Vagina (tissue), 2 donors: ENCODE measurements around the gene SNX21. TPM values are rescaled to one million over a fixed set of nuclear protein-coding genes. Genes with fewer than 3 reads are reported as not detected.
"Not testable (repeated sequence)": the region's sequence is repeated elsewhere in the genome, so short reads cannot be mapped to it uniquely, and the experiment has no call there.

ENCODE experiments used
- DNase-seq, 2 donors: peaks; one replicate each; pipeline ENCODE4 v3.0.0-alpha.2; 2017; ENCODE audit errors: extremely low spot score in 2 of 2
- H3K27ac ChIP-seq: fragments of 200-600 bp; sonication (generic); one replicate; pipeline ENCODE4 v1.5.1; 2019
- H3K27me3 ChIP-seq: fragments of 200-600 bp; sonication (generic); one replicate; pipeline ENCODE4 v1.5.1; 2019
- H3K36me3 ChIP-seq, 2 donors: fragments of 200-600 bp; sonication (generic); one replicate each; pipeline ENCODE4 v1.5.1; 2017 to 2019
- H3K4me1 ChIP-seq: fragments of 200-600 bp; sonication (generic); one replicate; pipeline ENCODE4 v1.5.1; 2019
- H3K4me3 ChIP-seq, 2 donors: fragments of 200-600 bp; sonication (generic); 1 replicate in 1 of 2; 2 replicates in 1 of 2; pipeline ENCODE4 v1.5.1; 2016 to 2019
- H3K9me3 ChIP-seq: fragments of 200-600 bp; sonication (generic); one replicate; pipeline ENCODE4 v1.5.1; 2019
- CTCF ChIP-seq, 3 experiments: fragments of 450-650 bp in 2 of 3; fragments of 200-600 bp in 1 of 3; sonication (generic) in 1 of 3; IDR thresholded peaks; one replicate each; pipeline ENCODE4 v1.5.1; 2017 to 2019; ENCODE audit warnings: antibody characterized with exemption in 3 of 3, mild to moderate bottlenecking in 2 of 3, moderate library complexity in 2 of 3
- POLR2A ChIP-seq, 2 donors: fragments of 450-650 bp; IDR thresholded peaks; one replicate each; pipeline ENCODE4 v1.6.1; 2017; ENCODE audit warnings: antibody characterized with exemption in 2 of 2, mild to moderate bottlenecking in 2 of 2, moderate library complexity in 2 of 2
- POLR2AphosphoS5 ChIP-seq, 2 donors: sonication (generic); formaldehyde crosslinking; IDR thresholded peaks; one replicate each; pipeline ENCODE4 v1.9.0; 2017; ENCODE audit warnings: antibody characterized with exemption in 2 of 2, mild to moderate bottlenecking in 2 of 2, low read depth in 1 of 2; ENCODE audit not compliant: insufficient read depth in 1 of 2
- intact Hi-C: fragments of 100-400 bp; cut with DNase I; formaldehyde crosslinking; loops from one replicate; pipeline ENCODE4 v1.15.1; 2023
- total RNA-seq: library from RNA; depleted of rRNA; stranded (reverse); fragments of >200 nt; gene quantifications from one replicate; pipeline ENCODE4 v1.2.3, GENCODE V29; 2016

SNX21 gene, protein sequence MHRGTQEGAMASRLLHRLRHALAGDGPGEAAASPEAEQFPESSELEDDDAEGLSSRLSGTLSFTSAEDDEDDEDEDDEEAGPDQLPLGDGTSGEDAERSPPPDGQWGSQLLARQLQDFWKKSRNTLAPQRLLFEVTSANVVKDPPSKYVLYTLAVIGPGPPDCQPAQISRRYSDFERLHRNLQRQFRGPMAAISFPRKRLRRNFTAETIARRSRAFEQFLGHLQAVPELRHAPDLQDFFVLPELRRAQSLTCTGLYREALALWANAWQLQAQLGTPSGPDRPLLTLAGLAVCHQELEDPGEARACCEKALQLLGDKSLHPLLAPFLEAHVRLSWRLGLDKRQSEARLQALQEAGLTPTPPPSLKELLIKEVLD
- 145 TPM for total RNA-seq

DNA sequence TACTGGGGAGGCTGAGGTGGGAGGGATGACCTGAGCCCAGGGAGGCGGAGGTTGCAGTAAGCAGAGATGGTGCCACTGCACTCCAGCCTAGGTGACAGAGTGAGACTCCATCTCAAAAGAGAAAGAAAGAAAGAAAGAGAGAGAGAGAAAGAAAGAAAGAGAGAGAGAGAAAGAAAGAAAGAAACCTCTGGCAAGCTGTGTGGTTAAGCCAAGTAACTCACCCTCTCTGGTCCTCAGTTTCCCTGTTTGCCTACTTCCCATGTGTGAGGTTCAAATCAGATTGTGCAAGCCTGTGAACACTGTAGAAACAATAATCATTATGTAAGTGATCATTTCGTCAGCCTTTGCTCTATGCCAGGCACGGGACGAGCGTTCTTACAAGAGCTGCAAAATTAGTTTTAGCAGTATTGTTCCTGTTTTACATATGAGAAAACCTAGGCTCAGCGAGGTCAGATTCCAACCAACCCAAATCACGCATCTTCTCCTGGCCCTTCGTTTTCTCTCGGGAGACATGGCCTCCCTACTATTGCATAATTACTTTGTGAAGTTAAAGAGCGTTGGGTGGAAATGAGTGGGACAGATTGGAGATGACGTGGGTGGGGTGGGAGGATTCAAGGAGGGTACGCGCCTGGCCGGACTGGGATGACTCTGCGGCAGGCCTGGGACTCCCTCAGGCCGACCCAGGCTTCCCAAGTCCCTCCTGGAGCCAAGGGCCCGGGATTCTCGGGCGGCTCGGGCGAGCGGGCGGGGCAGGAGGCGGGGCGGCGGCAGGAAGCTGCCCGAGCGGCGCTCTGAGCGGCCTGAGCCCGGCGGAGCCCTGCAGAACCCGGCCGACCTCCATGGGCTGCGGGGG lies at the start of gene SNX21:
Gene SNX21, plus strand, starts transcription at position 770 of the 853 bp plus-strand sequence. CDS start 121 bp downstream, outside the sequence.
- Histone ChIP-seq H3K36me3 (peaks cover 0 to 11% of the 10 kb centered on the region in 2 donors), H3K4me3 (peak within 1 kb of the TSS; percentile 48 to 88), H3K27me3 (no peaks in the 10 kb centered on the region), H3K4me1 (peaks cover 59% of the 10 kb centered on the region), H3K27ac (peak within 1 kb of the TSS; percentile 99), H3K9me3 (no peaks in the 10 kb centered on the region)
- peak in 1 of 2 donors; percentile 64 for TF ChIP-seq POLR2AphosphoS5 (IDR thresholded peaks at IDR 0.05; ENCODE audit: insufficient read depth in 1 of 2, low read depth in 1 of 2)
- no peak for TF ChIP-seq CTCF (IDR thresholded peaks at IDR 0.05)
- DNase-seq = peak in 1 of 2 donors; percentile 97
- intact Hi-C loops = no loop called here

- H3K4me3 ChIP-seq = no peak overlapping the region
- no peaks in the 10 kb centered on the region for H3K9me3 ChIP-seq
- H3K36me3 ChIP-seq = no peaks in the 10 kb centered on the region
- H3K4me1 ChIP-seq = peaks cover 18% of the 10 kb centered on the region
- H3K27me3 ChIP-seq = no peaks in the 10 kb centered on the region
- H3K27ac ChIP-seq = no peak overlapping the region
- intact Hi-C loops = no loop called here
- TF ChIP-seq CTCF (IDR thresholded peaks at IDR 0.05) (no peak), POLR2AphosphoS5 (IDR thresholded peaks at IDR 0.05; ENCODE audit: insufficient read depth in 1 of 2, low read depth in 1 of 2) (no peak), POLR2A (IDR thresholded peaks at IDR 0.05) (no peak)
- DNase-seq = no peak
Measured at GRCh38 chr20:45788351-45788750, 45.2 kb upstream of the SNX21 start.

GRCh38 chr20:45792317-45793118 lies 41.1 kb upstream of the SNX21 start:
- H3K27me3 ChIP-seq = no peaks in the 10 kb centered on the region
- H3K36me3 ChIP-seq = peaks cover 0 to 32% of the 10 kb centered on the region in 2 donors
- H3K4me1 ChIP-seq = peaks cover 20% of the 10 kb centered on the region
- peak overlapping the region; percentile 88 for H3K27ac ChIP-seq
- no peaks in the 10 kb centered on the region for H3K9me3 ChIP-seq
- no peak for DNase-seq
- intact Hi-C loops = no loop called here
- TF ChIP-seq CTCF (IDR thresholded peaks at IDR 0.05) = no peak
- TF ChIP-seq POLR2A (IDR thresholded peaks at IDR 0.05) = no peak
- TF ChIP-seq POLR2AphosphoS5 (IDR thresholded peaks at IDR 0.05; ENCODE audit: insufficient read depth in 1 of 2, low read depth in 1 of 2) = no peak
- peak overlapping the region; percentile 59 to 83 for H3K4me3 ChIP-seq

- H3K4me3 ChIP-seq = no peak overlapping the region
- DNase-seq = no peak
- peaks cover 0 to 40% of the 10 kb centered on the region in 2 donors for H3K36me3 ChIP-seq
- H3K4me1 ChIP-seq = peaks cover 24% of the 10 kb centered on the region
- H3K27me3 ChIP-seq = no peaks in the 10 kb centered on the region
- no peaks in the 10 kb centered on the region for H3K9me3 ChIP-seq
- TF ChIP-seq CTCF (IDR thresholded peaks at IDR 0.05) (no peak), POLR2A (IDR thresholded peaks at IDR 0.05) (no peak), POLR2AphosphoS5 (IDR thresholded peaks at IDR 0.05; ENCODE audit: insufficient read depth in 1 of 2, low read depth in 1 of 2) (no peak)
- no peak overlapping the region for H3K27ac ChIP-seq
- intact Hi-C loops = no loop called here
Measured at GRCh38 chr20:45796337-45797065, 37.1 kb upstream of the SNX21 start.

GRCh38 chr20:45797510-45797909 lies 36.1 kb upstream of the SNX21 start:
- intact Hi-C loops, H3K27me3 ChIP-seq, H3K4me3 ChIP-seq, H3K27ac ChIP-seq, H3K9me3 ChIP-seq, DNase-seq: not testable (repeated sequence)
- peaks cover 20% of the 10 kb centered on the region for H3K4me1 ChIP-seq
- peaks cover 0 to 50% of the 10 kb centered on the region in 2 donors for H3K36me3 ChIP-seq

GRCh38 chr20:45797955-45798354 lies 35.6 kb upstream of the SNX21 start:
- intact Hi-C loops, H3K9me3 ChIP-seq, H3K27ac ChIP-seq, H3K27me3 ChIP-seq, DNase-seq, H3K4me3 ChIP-seq: not testable (repeated sequence)
- peaks cover 0 to 53% of the 10 kb centered on the region in 2 donors for H3K36me3 ChIP-seq
- peaks cover 15% of the 10 kb centered on the region for H3K4me1 ChIP-seq
